Measurements from ENCODE around the gene MXRA7.
"Not testable (repeated sequence)": the region's sequence is repeated elsewhere in the genome, so short reads cannot be mapped to it uniquely, and the experiment has no call there.

Gene MXRA7

DNA sequence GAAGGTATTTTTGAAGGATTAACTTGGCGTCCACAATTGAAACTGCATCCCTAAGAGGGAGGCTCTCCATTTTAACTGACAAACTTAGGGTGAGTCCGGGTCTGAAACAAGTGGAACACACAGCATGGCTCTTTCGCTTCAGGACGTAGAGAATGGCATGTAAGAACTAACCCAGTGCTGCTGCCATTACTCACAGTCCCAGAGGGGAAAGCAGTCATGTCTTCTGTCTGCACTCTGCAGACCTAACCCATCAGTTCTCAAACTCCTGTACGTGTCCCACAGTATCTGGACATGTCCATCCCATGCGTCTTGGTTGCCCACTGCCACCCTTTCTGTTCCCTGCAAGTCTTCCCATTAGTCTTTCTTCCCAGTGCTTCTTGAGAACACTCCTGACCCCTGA lies 67.8 kb downstream of the MXRA7 start:
- DNase-seq = no peak

DNA sequence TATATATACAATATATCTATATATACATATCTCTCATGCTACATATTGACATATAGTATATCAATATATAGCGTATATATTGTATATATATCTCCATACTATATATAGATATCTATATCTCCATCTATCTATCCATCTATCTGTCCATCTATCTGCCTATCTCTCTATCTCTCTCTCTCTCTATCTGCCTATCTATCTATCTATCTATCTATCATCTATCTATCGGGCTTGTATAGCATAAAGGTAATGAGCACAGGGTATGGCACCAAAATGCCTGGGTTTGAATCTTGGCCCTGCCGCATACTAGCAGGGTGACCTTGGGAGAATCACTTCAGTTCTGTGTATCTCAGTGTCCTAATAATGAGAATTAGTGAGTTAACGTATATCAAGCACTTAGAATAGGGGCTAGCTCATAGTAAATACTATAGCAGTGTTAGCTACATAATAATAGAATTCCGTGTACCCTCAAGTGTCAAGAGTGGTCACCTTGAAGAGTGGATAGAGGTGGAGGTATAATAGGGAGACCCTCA lies 68.7 kb downstream of the MXRA7 start:
- DNase-seq = no peak

- DNase-seq = no peak
Observed at GRCh38 chr17:76641501-76641900, 69.3 kb downstream of the MXRA7 start.

DNA sequence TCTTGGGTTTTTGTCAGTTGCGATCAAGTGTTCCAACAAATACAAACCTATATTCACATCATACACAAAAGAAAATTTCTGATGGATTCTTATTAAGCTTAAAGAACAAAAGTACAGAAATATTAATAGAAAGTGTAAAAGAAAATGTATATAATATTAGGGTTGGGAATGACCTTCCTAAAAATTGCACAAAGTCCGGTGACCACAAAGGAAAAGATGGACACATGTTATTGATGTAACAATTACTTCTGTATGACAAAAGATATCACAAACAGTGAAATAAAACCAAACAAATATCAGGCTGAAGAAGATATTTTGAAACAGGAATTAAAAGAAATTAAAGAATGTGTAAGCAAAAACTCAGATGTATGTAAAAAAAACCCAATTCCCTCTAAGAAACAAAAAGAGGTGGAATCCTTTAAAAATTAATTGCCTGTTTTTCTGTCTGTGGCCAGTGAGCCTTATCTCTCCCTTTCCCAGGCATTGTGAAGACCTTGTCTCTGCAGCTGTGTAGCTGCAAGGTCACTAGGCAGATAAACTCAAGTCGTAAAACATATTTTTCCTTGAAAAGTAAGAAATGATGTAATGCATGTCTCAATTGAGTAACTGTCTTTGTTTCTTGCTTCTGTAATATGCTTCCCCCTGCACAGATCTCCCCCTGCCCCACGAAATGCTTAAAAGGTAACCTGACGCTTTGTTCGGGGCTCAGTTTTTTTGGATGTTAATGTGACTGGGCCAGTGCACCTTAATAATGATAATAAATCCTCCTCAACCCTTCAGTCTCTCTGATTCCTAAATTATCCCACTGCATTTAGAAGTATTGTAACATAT lies 70.0 kb downstream of the MXRA7 start:
- no peak for DNase-seq

DNA sequence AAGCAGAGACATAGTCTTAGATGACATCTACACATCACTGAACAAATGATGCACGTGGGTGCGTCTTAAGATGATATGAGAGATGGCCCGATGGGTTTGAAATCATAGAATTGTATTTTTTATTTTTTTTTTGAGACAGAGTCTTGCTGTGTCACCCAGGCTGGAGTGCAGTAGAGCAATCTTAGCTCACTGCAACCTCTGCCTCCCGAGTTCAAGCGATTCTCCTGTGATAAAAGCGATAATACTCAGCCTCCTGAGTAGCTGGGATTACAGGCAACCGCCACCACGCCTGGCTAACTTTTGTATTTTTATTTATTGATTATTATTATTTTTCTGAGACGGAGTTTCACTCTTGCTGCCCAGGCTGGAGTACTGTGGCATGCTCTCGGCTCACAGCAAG lies 72.5 kb downstream of the MXRA7 start:
- DNase-seq = no peak

GRCh38 chr17:76636486-76637206 lies 74.1 kb downstream of the MXRA7 start:
- not testable (repeated sequence) for DNase-seq

DNA sequence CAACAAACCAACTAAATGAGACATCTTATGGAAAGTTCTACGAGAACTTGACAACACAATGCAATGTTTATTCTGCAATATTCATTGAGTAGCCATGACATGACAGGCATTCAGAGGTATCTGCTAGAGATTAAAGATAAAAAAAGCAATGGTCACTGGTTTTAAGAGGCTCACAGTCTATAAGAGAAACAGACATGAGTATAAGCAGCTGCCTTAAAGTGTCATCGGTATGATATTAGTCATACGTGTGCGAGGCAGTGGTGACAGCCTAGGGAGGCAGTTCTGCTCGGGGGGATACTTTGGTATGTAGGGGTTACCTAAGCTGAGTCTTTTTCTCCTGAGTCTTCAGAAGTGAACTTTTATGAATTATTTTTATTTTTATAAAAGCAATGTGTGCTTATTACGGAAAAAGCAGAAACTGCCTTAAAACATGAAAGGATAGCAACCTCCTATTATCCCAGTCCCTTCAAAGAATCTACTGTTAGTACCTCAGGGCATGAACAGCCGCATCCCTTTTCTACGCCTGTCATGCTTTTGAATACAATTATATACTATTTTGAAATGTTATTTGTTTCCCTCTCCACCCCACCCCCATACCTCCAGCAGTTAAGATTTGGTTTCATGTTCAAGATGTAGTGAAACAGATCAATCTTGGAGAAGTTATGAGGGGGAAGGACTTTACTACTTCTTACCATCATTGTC lies 75.0 kb downstream of the MXRA7 start:
- DNase-seq = no peak

DNA sequence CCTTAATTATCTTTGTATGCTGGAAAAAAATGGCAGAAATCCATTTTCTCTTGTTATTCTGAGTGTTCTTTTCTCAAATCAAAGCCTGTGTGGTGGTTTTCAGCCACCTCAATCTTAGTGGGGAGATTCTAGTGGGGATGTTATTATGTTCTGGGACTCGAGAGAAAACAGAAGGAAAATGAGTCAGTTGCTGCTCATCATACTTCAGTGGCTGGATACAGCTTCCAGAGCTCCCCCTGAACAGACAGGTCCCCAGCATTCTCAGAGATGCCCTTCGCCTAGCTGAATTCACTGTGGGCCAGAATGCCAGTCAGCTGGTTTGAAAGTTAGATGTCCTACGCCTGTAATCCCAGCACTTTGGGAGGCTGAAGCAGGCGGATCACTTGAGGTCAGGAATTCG lies 75.7 kb downstream of the MXRA7 start:
- no peak for DNase-seq

DNA sequence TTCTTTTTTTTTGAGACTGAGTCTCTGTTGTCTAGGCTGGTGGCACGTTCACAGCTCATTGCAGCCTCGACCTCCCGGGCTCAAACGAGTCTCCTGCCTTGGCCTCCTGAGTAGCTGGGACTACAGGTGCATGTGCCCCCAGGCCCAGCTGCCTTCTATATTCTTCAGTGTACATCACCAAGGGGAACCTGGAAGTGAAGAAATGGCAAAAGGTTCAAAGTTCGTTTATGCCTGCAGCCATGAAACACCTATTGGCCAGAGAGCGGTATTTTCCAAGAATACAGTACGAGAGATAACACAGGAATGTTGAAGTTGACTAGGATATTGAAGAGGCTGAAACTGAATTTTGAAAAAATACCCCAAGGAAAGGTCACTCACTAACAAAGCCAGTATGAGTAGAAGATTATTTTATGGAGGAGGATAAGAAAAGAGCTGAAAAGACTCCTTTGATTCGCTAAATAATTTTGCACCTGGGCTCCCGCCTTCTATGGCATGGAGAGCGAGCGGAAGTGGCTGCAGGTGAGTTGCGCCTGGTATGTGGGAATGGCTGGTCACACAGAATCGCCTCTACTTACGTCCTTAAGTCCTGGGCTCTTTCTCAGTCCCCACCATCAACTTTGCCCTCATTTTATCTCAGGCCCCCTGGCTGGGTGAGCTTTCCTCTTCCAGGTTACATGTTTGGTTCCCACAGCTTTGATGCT lies 77.0 kb downstream of the MXRA7 start:
- no peak for DNase-seq

DNA sequence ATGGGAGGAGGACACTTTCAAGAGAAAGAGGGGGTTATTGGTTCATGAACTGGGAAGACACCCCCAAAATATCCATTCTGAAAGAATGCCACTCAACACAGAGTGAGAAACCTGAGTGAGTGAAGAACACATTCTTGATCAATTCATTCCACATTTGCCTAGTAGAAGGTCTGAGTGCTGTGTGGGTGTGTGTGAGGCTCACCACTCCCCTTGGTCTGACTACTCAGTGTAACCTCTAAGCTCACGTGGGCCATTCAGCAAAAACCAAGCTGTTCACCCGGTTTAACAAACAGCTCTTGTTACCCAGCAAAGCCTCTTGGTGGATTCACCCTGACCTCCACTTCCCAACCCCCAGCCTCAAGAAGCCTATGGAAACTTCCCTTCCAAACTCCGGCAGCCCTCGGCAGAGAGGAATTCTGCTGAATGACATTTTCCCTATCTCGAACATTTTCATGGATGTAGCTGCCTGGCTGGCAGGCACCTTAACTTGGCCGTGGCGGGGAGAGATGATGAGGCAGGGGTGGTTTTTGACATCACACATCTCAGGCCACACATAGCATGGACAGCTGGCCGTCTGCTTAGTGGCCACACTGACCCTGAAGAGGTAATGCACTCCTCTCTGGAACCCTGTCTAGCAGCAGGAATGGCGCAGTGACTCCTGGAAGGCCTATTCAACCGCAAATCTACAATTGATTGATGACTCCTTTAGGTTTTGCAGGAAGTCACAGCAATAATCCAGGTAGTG lies 78.8 kb downstream of the MXRA7 start:
- peak in 1 of 4 experiments; percentile 17 for DNase-seq

GRCh38 chr17:76630151-76630550 lies 80.6 kb downstream of the MXRA7 start:
- peak in 1 of 4 experiments; percentile 25 for DNase-seq

Measured in suppressor macrophage (primary cell).